Gastrocnemius medialis (tissue), 4 donors: ENCODE data around the gene DIRAS3. TPM values are rescaled to one million over a fixed set of nuclear protein-coding genes. Genes with fewer than 3 reads are reported as not detected.
A peak's percentile ranks its signal among the peaks of the same experiment; 100 is the strongest.

Source experiments
- ATAC-seq, 2 donors: fragments of 150-250 bp; one replicate each; pipeline ENCODE4 v1.9.1; 2016
- DNase-seq, 2 donors: peaks; one replicate each; pipeline ENCODE4 v3.0.0-alpha.2; 2019
- H3K27ac ChIP-seq, 4 donors: fragments of 200-600 bp; sonication (generic); 1 replicate in 1 of 4; 2 replicates in 3 of 4; pipeline ENCODE4 v1.5.1; 2016 to 2018; ENCODE audit warnings: mild to moderate bottlenecking in 2 of 4, moderate library complexity in 1 of 4
- H3K27me3 ChIP-seq, 3 donors: fragments of 200-600 bp; sonication (generic) in 2 of 3; 1 replicate in 1 of 3; 2 replicates in 2 of 3; pipeline versions ENCODE4 v1.5.1 to v1.6.0; 2016 to 2019; ENCODE audit warnings: mild to moderate bottlenecking in 1 of 3, moderate library complexity in 1 of 3
- H3K36me3 ChIP-seq, 2 donors: fragments of 200-600 bp; sonication (generic) in 1 of 2; one replicate each; pipeline ENCODE4 v1.5.1; 2017 to 2018
- H3K4me1 ChIP-seq, 2 donors: fragments of 200-600 bp; sonication (generic) in 1 of 2; one replicate each; pipeline ENCODE4 v1.5.1; 2016 to 2017; ENCODE audit warnings: mild to moderate bottlenecking in 2 of 2
- H3K4me3 ChIP-seq, 4 donors: fragments of 200-600 bp; sonication (generic) in 3 of 4; 1 replicate in 1 of 4; 2 replicates in 3 of 4; pipeline ENCODE4 v1.5.1; 2016 to 2019; ENCODE audit warnings: mild to moderate bottlenecking in 2 of 4
- H3K9me3 ChIP-seq, 3 donors: fragments of 200-600 bp; sonication (generic) in 2 of 3; 1 replicate in 1 of 3; 2 replicates in 2 of 3; pipeline ENCODE4 v1.5.1; 2016 to 2019
- CTCF ChIP-seq, 5 experiments: fragments of 450-650 bp in 3 of 5; fragments of 200-600 bp in 2 of 5; sonication (generic) in 2 of 5; IDR thresholded peaks in 4 of 5; conservative IDR thresholded peaks in 1 of 5; 1 replicate in 4 of 5; 2 replicates in 1 of 5; pipeline ENCODE4 v1.5.1; 2016 to 2019; ENCODE audit warnings: antibody characterized with exemption in 5 of 5, mild to moderate bottlenecking in 3 of 5, moderate library complexity in 3 of 5
- POLR2A ChIP-seq, 2 donors: fragments of 450-650 bp; IDR thresholded peaks; one replicate each; pipeline ENCODE4 v1.6.1; 2017; ENCODE audit warnings: antibody characterized with exemption in 2 of 2, mild to moderate bottlenecking in 2 of 2, moderate library complexity in 2 of 2
- in situ Hi-C, 4 donors: fragments of 200-750 bp; cut with MboI; loops; one replicate each; pipeline versions ENCODE4 v1.15.0 to v1.8.0; 2017; ENCODE audit warnings: low sequenced_read_pairs in 4 of 4
- intact Hi-C: fragments of 100-400 bp; cut with DNase I; formaldehyde crosslinking; loops from one replicate; pipeline ENCODE4 v1.15.1; 2023; ENCODE audit warnings: low total_unique reads
- total RNA-seq, 4 donors: library from RNA; depleted of rRNA; stranded (reverse); fragments of >200 nt; gene quantifications; one replicate each; pipeline versions ENCODE4 v1.1.0 to v1.2.3, GENCODE V29; 2016

Gene DIRAS3
- total RNA-seq, 4 donors from 2014 or later: 0.44 to 0.71 (median 0.59) TPM; not detected in 1

DNA sequence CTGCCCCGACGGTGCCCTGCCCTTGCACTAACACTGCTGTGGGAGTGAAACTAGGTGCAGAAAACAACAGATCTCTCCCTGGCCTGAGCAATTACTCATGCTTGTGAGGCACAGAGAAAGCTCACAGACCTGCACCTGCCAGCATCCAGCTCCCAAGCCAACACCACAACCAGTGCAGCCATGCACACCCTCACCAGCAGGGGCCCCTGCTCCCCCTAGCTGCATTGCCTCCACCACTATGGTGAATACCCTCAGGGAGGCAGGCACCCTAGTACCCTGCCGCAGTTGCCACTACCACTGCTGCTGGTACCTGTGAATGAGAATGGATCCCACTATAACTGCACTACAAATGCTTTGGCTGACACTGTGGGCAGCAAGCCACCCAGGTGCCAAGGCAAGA is 7.1 kb upstream of the DIRAS3 start:
- TF ChIP-seq CTCF (IDR thresholded peaks at IDR 0.05 in 4 of 5, conservative IDR thresholded peaks at IDR 0.05 in 1 of 5) (no peak), POLR2A (IDR thresholded peaks at IDR 0.05) (no peak)
- Histone ChIP-seq H3K4me3 (no peak overlapping the region), H3K36me3 (no peaks in the 10 kb centered on the region), H3K4me1 (no peaks in the 10 kb centered on the region), H3K9me3 (no peaks in the 10 kb centered on the region), H3K27me3 (no peaks in the 10 kb centered on the region), H3K27ac (no peak overlapping the region)
- ATAC-seq: no peak
- intact Hi-C loops (no loop called here), in situ Hi-C loops (no loop called here)
- DNase-seq: no peak

DNA sequence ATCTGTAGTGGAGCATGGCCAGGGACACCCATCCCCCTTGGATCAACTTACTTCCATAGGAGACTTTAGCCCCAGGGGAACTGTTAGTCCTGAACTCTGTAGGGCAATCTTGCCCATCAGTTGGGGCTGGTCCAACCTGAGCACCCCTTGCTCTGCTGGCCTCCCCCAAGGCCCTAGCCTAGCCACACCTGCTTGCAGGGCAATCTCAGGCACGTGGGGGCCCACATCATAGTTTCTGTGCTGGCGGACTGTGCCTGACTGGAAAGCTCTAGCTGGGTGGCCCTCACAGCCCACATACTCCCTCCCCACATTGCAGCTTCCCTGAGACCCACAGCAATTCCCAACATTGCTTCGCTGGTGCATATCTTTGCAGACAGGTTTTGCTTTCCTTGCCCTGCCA is 6.6 kb upstream of the DIRAS3 start:
- TF ChIP-seq POLR2A (IDR thresholded peaks at IDR 0.05) (no peak), CTCF (IDR thresholded peaks at IDR 0.05 in 4 of 5, conservative IDR thresholded peaks at IDR 0.05 in 1 of 5) (no peak)
- Histone ChIP-seq H3K36me3 (no peaks in the 10 kb centered on the region), H3K4me1 (no peaks in the 10 kb centered on the region), H3K4me3 (no peak overlapping the region), H3K27ac (no peak overlapping the region), H3K27me3 (no peaks in the 10 kb centered on the region), H3K9me3 (no peaks in the 10 kb centered on the region)
- intact Hi-C loops: no loop called here
- in situ Hi-C loops: no loop called here
- ATAC-seq (no peak), DNase-seq (no peak)

DNA sequence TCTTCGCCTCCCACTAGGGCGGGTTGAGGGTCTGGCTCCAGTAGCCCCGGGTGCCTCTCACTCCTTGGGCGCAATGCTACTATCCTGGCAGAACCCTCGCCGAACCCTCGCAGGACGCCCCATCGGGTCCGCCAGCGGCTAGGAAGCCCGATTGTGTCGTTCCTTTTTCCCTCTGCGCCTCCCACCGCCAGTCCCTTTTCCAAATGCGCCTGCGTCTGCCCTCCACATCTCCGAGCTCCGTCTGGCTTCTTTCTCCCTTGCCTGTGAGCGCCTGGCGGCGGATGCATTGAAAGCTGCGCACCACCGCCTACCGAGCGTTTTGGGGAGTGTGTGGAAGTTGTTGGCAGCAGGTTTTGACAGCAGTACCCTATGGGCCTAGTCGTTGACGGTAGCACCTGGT is 1.0 kb upstream of the DIRAS3 start:
- Histone ChIP-seq H3K4me3 (peak overlapping the region in 3 of 4 donors; percentile 8 to 41 (median 15)), H3K27ac (no peak overlapping the region), H3K4me1 (no peaks in the 10 kb centered on the region), H3K27me3 (no peaks in the 10 kb centered on the region), H3K9me3 (no peaks in the 10 kb centered on the region), H3K36me3 (no peaks in the 10 kb centered on the region)
- ATAC-seq: no peak
- intact Hi-C loops: no loop called here
- no peak for DNase-seq
- TF ChIP-seq POLR2A (IDR thresholded peaks at IDR 0.05): no peak
- TF ChIP-seq CTCF (IDR thresholded peaks at IDR 0.05 in 4 of 5, conservative IDR thresholded peaks at IDR 0.05 in 1 of 5): no peak
- in situ Hi-C loops: no loop called here

DNA sequence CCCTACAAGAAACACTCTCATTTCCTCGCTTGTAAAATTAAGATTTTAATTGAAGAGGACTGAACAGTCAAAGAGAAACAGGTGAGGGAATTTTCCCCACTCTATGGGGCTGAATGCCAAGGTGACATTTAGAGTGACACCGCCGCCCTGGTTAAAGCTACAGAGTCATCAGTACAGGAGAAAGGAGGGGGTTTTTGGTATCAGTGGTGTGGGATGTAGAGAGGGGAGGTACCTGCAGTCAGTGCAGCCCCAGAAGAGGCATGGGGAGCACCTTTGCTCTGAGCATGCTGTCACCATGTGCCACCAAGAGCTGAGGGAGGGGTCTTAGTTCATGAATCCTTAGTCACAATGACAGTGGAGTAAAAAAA is 2.8 kb downstream of the DIRAS3 start:
- DNase-seq (no peak), ATAC-seq (no peak)
- no peaks in the 10 kb centered on the region for H3K27me3 ChIP-seq
- TF ChIP-seq CTCF (IDR thresholded peaks at IDR 0.05 in 4 of 5, conservative IDR thresholded peaks at IDR 0.05 in 1 of 5) (no peak), POLR2A (IDR thresholded peaks at IDR 0.05) (no peak)
- H3K36me3 ChIP-seq: no peaks in the 10 kb centered on the region
- H3K4me1 ChIP-seq: no peaks in the 10 kb centered on the region
- H3K4me3 ChIP-seq: no peak overlapping the region
- in situ Hi-C loops: no loop called here
- H3K9me3 ChIP-seq: no peaks in the 10 kb centered on the region
- H3K27ac ChIP-seq: no peak overlapping the region
- intact Hi-C loops: no loop called here

- ATAC-seq (no peak), DNase-seq (no peak)
- H3K27me3 ChIP-seq: no peaks in the 10 kb centered on the region
- TF ChIP-seq POLR2A (IDR thresholded peaks at IDR 0.05): no peak
- no peak for TF ChIP-seq CTCF (IDR thresholded peaks at IDR 0.05 in 4 of 5, conservative IDR thresholded peaks at IDR 0.05 in 1 of 5)
- in situ Hi-C loops: no loop called here
- no peak overlapping the region for H3K4me3 ChIP-seq
- no peak overlapping the region for H3K27ac ChIP-seq
- H3K36me3 ChIP-seq: no peaks in the 10 kb centered on the region
- H3K4me1 ChIP-seq: no peaks in the 10 kb centered on the region
- no peaks in the 10 kb centered on the region for H3K9me3 ChIP-seq
- intact Hi-C loops: no loop called here
Measured at GRCh38 chr1:68046885-68047658, 3.4 kb downstream of the DIRAS3 start.
